ENCODE data around the gene CA10.

The CA10 gene

GRCh38 chr17:51672065-51672464 lies 486.4 kb downstream of the CA10 start:
- Histone ChIP-seq H3K79me2 (ENCODE audit: control insufficient read depth, insufficient read depth, low read length, poor library complexity) (no peaks in the 10 kb centered on the region), H3K4me1 (ENCODE audit: control insufficient read depth in 1 of 2, insufficient read depth in 2 of 2, low read length in 2 of 2) (no peaks in the 10 kb centered on the region), H3K4ac (ENCODE audit: low read depth, low read length) (no peak overlapping the region), H3K4me3 (ENCODE audit: low read depth, low read length) (no peak overlapping the region), H3K79me1 (ENCODE audit: low read length) (no peaks in the 10 kb centered on the region), H2AFZ (ENCODE audit: insufficient read depth, low read length, poor library complexity) (no peak overlapping the region), H2BK12ac (ENCODE audit: low read length) (no peak overlapping the region), H4K12ac (ENCODE audit: low read depth, low read length) (no peak overlapping the region), H3K4me2 (ENCODE audit: low read length) (no peak overlapping the region), H3K9me3 (ENCODE audit: insufficient read depth, low read depth, low read length) (peaks cover 5% of the 10 kb centered on the region), H3K36me3 (ENCODE audit: control insufficient read depth in 1 of 2, insufficient read depth in 2 of 2, low read length in 2 of 2) (no peaks in the 10 kb centered on the region), H2BK5ac (ENCODE audit: low read depth, low read length, poor library complexity) (no peak overlapping the region), H3K9ac (ENCODE audit: low read length) (no peak overlapping the region), H3K18ac (ENCODE audit: low read length) (no peak overlapping the region), H2AK5ac (ENCODE audit: low read length) (no peak overlapping the region), H4K8ac (ENCODE audit: low read depth, low read length) (no peak overlapping the region), H3K27me3 (ENCODE audit: insufficient read depth, low read length) (no peaks in the 10 kb centered on the region), H3K27ac (ENCODE audit: low read depth, low read length) (no peak overlapping the region), H4K91ac (ENCODE audit: low read depth, low read length) (no peak overlapping the region), H3K23ac (ENCODE audit: low read length) (no peak overlapping the region), H2BK120ac (ENCODE audit: insufficient read depth, low read length, poor library complexity) (no peak overlapping the region), H3K14ac (ENCODE audit: low read length) (no peak overlapping the region)
- WGBS (ENCODE audit: extremely low coverage, insufficient coverage, insufficient read length) = 100% methylated on average over 1 of the region's 4 CpGs
- no peak for DNase-seq

- Histone ChIP-seq H3K36me3 (ENCODE audit: control insufficient read depth in 1 of 2, insufficient read depth in 2 of 2, low read length in 2 of 2) (no peaks in the 10 kb centered on the region), H4K12ac (ENCODE audit: low read depth, low read length) (no peak overlapping the region), H3K4ac (ENCODE audit: low read depth, low read length) (no peak overlapping the region), H3K9ac (ENCODE audit: low read length) (no peak overlapping the region), H2BK12ac (ENCODE audit: low read length) (no peak overlapping the region), H3K27ac (ENCODE audit: low read depth, low read length) (no peak overlapping the region), H3K79me1 (ENCODE audit: low read length) (no peaks in the 10 kb centered on the region), H3K4me3 (ENCODE audit: low read depth, low read length) (no peak overlapping the region), H3K79me2 (ENCODE audit: control insufficient read depth, insufficient read depth, low read length, poor library complexity) (no peaks in the 10 kb centered on the region), H3K4me1 (ENCODE audit: control insufficient read depth in 1 of 2, insufficient read depth in 2 of 2, low read length in 2 of 2) (no peaks in the 10 kb centered on the region), H3K18ac (ENCODE audit: low read length) (no peak overlapping the region), H3K9me3 (ENCODE audit: insufficient read depth, low read depth, low read length) (peaks cover 5% of the 10 kb centered on the region), H2BK5ac (ENCODE audit: low read depth, low read length, poor library complexity) (no peak overlapping the region), H3K23ac (ENCODE audit: low read length) (no peak overlapping the region), H3K27me3 (ENCODE audit: insufficient read depth, low read length) (no peaks in the 10 kb centered on the region), H3K4me2 (ENCODE audit: low read length) (no peak overlapping the region), H2AK5ac (ENCODE audit: low read length) (no peak overlapping the region), H4K91ac (ENCODE audit: low read depth, low read length) (no peak overlapping the region), H2AFZ (ENCODE audit: insufficient read depth, low read length, poor library complexity) (no peak overlapping the region), H3K14ac (ENCODE audit: low read length) (no peak overlapping the region), H2BK120ac (ENCODE audit: insufficient read depth, low read length, poor library complexity) (no peak overlapping the region), H4K8ac (ENCODE audit: low read depth, low read length) (no peak overlapping the region)
- WGBS (ENCODE audit: extremely low coverage, insufficient coverage, insufficient read length) = no CpG with 5 or more reads among the region's 3 CpGs
- no peak for DNase-seq
Measured at GRCh38 chr17:51670899-51671298, 487.6 kb downstream of the CA10 start.

GRCh38 chr17:51668963-51669246 lies 489.6 kb downstream of the CA10 start:
- no peak for DNase-seq

GRCh38 chr17:51668155-51668962 lies 490.2 kb downstream of the CA10 start:
- H3K9me3 ChIP-seq (ENCODE audit: insufficient read depth, low read depth, low read length) = peaks cover 5% of the 10 kb centered on the region
- no peak overlapping the region for H2BK12ac ChIP-seq (ENCODE audit: low read length)
- H4K12ac ChIP-seq (ENCODE audit: low read depth, low read length) = no peak overlapping the region
- no CpG with 5 or more reads among the region's 21 CpGs for WGBS (ENCODE audit: extremely low coverage, insufficient coverage, insufficient read length)
- no peak overlapping the region for H3K27ac ChIP-seq (ENCODE audit: low read depth, low read length)
- no peak overlapping the region for H3K4me2 ChIP-seq (ENCODE audit: low read length)
- H3K18ac ChIP-seq (ENCODE audit: low read length) = no peak overlapping the region
- H3K4me3 ChIP-seq (ENCODE audit: low read depth, low read length) = no peak overlapping the region
- no peaks in the 10 kb centered on the region for H3K27me3 ChIP-seq (ENCODE audit: insufficient read depth, low read length)
- H3K4ac ChIP-seq (ENCODE audit: low read depth, low read length) = no peak overlapping the region
- no peaks in the 10 kb centered on the region for H3K79me1 ChIP-seq (ENCODE audit: low read length)
- no peak overlapping the region for H4K91ac ChIP-seq (ENCODE audit: low read depth, low read length)
- no peak overlapping the region for H3K9ac ChIP-seq (ENCODE audit: low read length)
- H3K4me1 ChIP-seq (ENCODE audit: control insufficient read depth in 1 of 2, insufficient read depth in 2 of 2, low read length in 2 of 2) = no peaks in the 10 kb centered on the region
- H3K14ac ChIP-seq (ENCODE audit: low read length) = no peak overlapping the region
- no peaks in the 10 kb centered on the region for H3K79me2 ChIP-seq (ENCODE audit: control insufficient read depth, insufficient read depth, low read length, poor library complexity)
- no peak overlapping the region for H2BK120ac ChIP-seq (ENCODE audit: insufficient read depth, low read length, poor library complexity)
- no peak overlapping the region for H2AK5ac ChIP-seq (ENCODE audit: low read length)
- H2BK5ac ChIP-seq (ENCODE audit: low read depth, low read length, poor library complexity) = no peak overlapping the region
- no peak overlapping the region for H2AFZ ChIP-seq (ENCODE audit: insufficient read depth, low read length, poor library complexity)
- H3K36me3 ChIP-seq (ENCODE audit: control insufficient read depth in 1 of 2, insufficient read depth in 2 of 2, low read length in 2 of 2) = no peaks in the 10 kb centered on the region
- no peak overlapping the region for H4K8ac ChIP-seq (ENCODE audit: low read depth, low read length)
- DNase-seq = no peak
- H3K23ac ChIP-seq (ENCODE audit: low read length) = no peak overlapping the region

More at GRCh38 chr17:51668963-51669246, 489.6 kb downstream of the CA10 start:
- H3K9ac ChIP-seq (ENCODE audit: low read length) = no peak overlapping the region
- H3K4ac ChIP-seq (ENCODE audit: low read depth, low read length) = no peak overlapping the region
- no peak overlapping the region for H3K14ac ChIP-seq (ENCODE audit: low read length)
- H4K91ac ChIP-seq (ENCODE audit: low read depth, low read length) = no peak overlapping the region
- H2BK120ac ChIP-seq (ENCODE audit: insufficient read depth, low read length, poor library complexity) = no peak overlapping the region
- no peak overlapping the region for H3K18ac ChIP-seq (ENCODE audit: low read length)
- no peaks in the 10 kb centered on the region for H3K36me3 ChIP-seq (ENCODE audit: control insufficient read depth in 1 of 2, insufficient read depth in 2 of 2, low read length in 2 of 2)
- no peaks in the 10 kb centered on the region for H3K79me2 ChIP-seq (ENCODE audit: control insufficient read depth, insufficient read depth, low read length, poor library complexity)
- no peak overlapping the region for H2AFZ ChIP-seq (ENCODE audit: insufficient read depth, low read length, poor library complexity)
- no peak overlapping the region for H3K27ac ChIP-seq (ENCODE audit: low read depth, low read length)
- no peak overlapping the region for H2BK12ac ChIP-seq (ENCODE audit: low read length)
- no peak overlapping the region for H2BK5ac ChIP-seq (ENCODE audit: low read depth, low read length, poor library complexity)
- no peak overlapping the region for H3K4me2 ChIP-seq (ENCODE audit: low read length)
- WGBS (ENCODE audit: extremely low coverage, insufficient coverage, insufficient read length) = no CpG with 5 or more reads among the region's 11 CpGs
- H3K79me1 ChIP-seq (ENCODE audit: low read length) = no peaks in the 10 kb centered on the region
- H3K27me3 ChIP-seq (ENCODE audit: insufficient read depth, low read length) = no peaks in the 10 kb centered on the region
- H3K23ac ChIP-seq (ENCODE audit: low read length) = no peak overlapping the region
- no peaks in the 10 kb centered on the region for H3K4me1 ChIP-seq (ENCODE audit: control insufficient read depth in 1 of 2, insufficient read depth in 2 of 2, low read length in 2 of 2)
- no peak overlapping the region for H4K12ac ChIP-seq (ENCODE audit: low read depth, low read length)
- no peak overlapping the region for H3K4me3 ChIP-seq (ENCODE audit: low read depth, low read length)
- H4K8ac ChIP-seq (ENCODE audit: low read depth, low read length) = no peak overlapping the region
- H3K9me3 ChIP-seq (ENCODE audit: insufficient read depth, low read depth, low read length) = peaks cover 5% of the 10 kb centered on the region
- no peak overlapping the region for H2AK5ac ChIP-seq (ENCODE audit: low read length)

Data from trophoblast cell (in vitro differentiated cells and primary cell).